ENCODE results near the gene P2RY8. TPM values are rescaled to one million over a fixed set of nuclear protein-coding genes. Genes with fewer than 3 reads are reported as not detected.
A peak's percentile ranks its signal among the peaks of the same experiment; 100 is the strongest.

P2RY8 gene
- total RNA-seq, 2 experiments from 2014 or later, result 139 TPM

- DNase-seq (peak in 1 of 14 experiments; percentile 11), ATAC-seq (ENCODE audit: poor library complexity) (no peak)
- Mint-ChIP-seq H3K4me3 (no peak overlapping the region), H3K9me3 (peaks cover 2% of the 10 kb centered on the region), H3K27me3 (no peaks in the 10 kb centered on the region), H3K27ac (no peak overlapping the region), H3K36me3 (ENCODE audit: low read depth) (peaks cover 79% of the 10 kb centered on the region), H3K4me1 (ENCODE audit: low read depth) (no peaks in the 10 kb centered on the region)
- Histone ChIP-seq H3K4me3 (ENCODE audit: low read length) (no peak overlapping the region), H3K9me3 (ENCODE audit: control insufficient read depth in 1 of 2, insufficient read depth in 1 of 2, low read length in 2 of 2) (peaks cover 0 to 60% of the 10 kb centered on the region in 2 experiments), H3K4me1 (ENCODE audit: insufficient read depth, low read length) (no peaks in the 10 kb centered on the region), H3K27ac (ENCODE audit: low read depth in 1 of 2, low read length in 2 of 2) (no peak overlapping the region), H3K36me3 (ENCODE audit: insufficient read depth, low read length) (peaks cover 30% of the 10 kb centered on the region), H3K27me3 (ENCODE audit: control insufficient read depth in 1 of 2, insufficient read depth in 2 of 2, low read length in 2 of 2) (no peaks in the 10 kb centered on the region)
- ChIA-PET POLR2A (no interaction called here), CTCF (no interaction called here)
- intact Hi-C loops (cut with DNase I, micrococcal nuclease), result no loop called here
- no peak for TF ChIP-seq CTCF (IDR thresholded peaks at IDR 0.05)
These were observed 96.5 kb downstream of the P2RY8 start for GRCh38 chrX:1440506-1440905.

- Mint-ChIP-seq H3K36me3 (ENCODE audit: low read depth) (peaks cover 67% of the 10 kb centered on the region), H3K4me3 (no peak overlapping the region), H3K9me3 (no peaks in the 10 kb centered on the region), H3K27ac (no peak overlapping the region), H3K4me1 (ENCODE audit: low read depth) (no peaks in the 10 kb centered on the region), H3K27me3 (no peaks in the 10 kb centered on the region)
- H3K9me3 ChIP-seq (ENCODE audit: control insufficient read depth in 1 of 2, insufficient read depth in 1 of 2, low read length in 2 of 2), result peaks cover 0 to 26% of the 10 kb centered on the region in 2 experiments
- ChIA-PET POLR2A (no interaction called here), CTCF (no interaction called here)
- no peak for DNase-seq
- intact Hi-C loops (cut with DNase I, micrococcal nuclease), result no loop called here
- no peak for ATAC-seq (ENCODE audit: poor library complexity)
- no peaks in the 10 kb centered on the region for H3K27me3 ChIP-seq (ENCODE audit: control insufficient read depth in 1 of 2, insufficient read depth in 2 of 2, low read length in 2 of 2)
- TF ChIP-seq CTCF (IDR thresholded peaks at IDR 0.05), result no peak
- peaks cover 29% of the 10 kb centered on the region for H3K36me3 ChIP-seq (ENCODE audit: insufficient read depth, low read length)
- H3K27ac ChIP-seq (ENCODE audit: low read depth in 1 of 2, low read length in 2 of 2), result no peak overlapping the region
- H3K4me1 ChIP-seq (ENCODE audit: insufficient read depth, low read length), result no peaks in the 10 kb centered on the region
- H3K4me3 ChIP-seq (ENCODE audit: low read length), result no peak overlapping the region
These were observed 101.6 kb downstream of the P2RY8 start for GRCh38 chrX:1435241-1435895.

GRCh38 chrX:1434871-1435240 lies 102.1 kb downstream of the P2RY8 start:
- H3K27me3 ChIP-seq (ENCODE audit: control insufficient read depth in 1 of 2, insufficient read depth in 2 of 2, low read length in 2 of 2), result no peaks in the 10 kb centered on the region
- H3K4me3 ChIP-seq (ENCODE audit: low read length), result no peak overlapping the region
- no peak overlapping the region for H3K27ac Mint-ChIP-seq
- H3K4me3 Mint-ChIP-seq, result no peak overlapping the region
- DNase-seq (no peak), ATAC-seq (ENCODE audit: poor library complexity) (no peak)
- no peaks in the 10 kb centered on the region for H3K4me1 ChIP-seq (ENCODE audit: insufficient read depth, low read length)
- no peaks in the 10 kb centered on the region for H3K9me3 Mint-ChIP-seq
- H3K27ac ChIP-seq (ENCODE audit: low read depth in 1 of 2, low read length in 2 of 2), result no peak overlapping the region
- peaks cover 67% of the 10 kb centered on the region for H3K36me3 Mint-ChIP-seq (ENCODE audit: low read depth)
- ChIA-PET POLR2A (no interaction called here), CTCF (no interaction called here)
- H3K36me3 ChIP-seq (ENCODE audit: insufficient read depth, low read length), result peaks cover 29% of the 10 kb centered on the region
- intact Hi-C loops (cut with DNase I, micrococcal nuclease), result no loop called here
- no peaks in the 10 kb centered on the region for H3K4me1 Mint-ChIP-seq (ENCODE audit: low read depth)
- H3K27me3 Mint-ChIP-seq, result no peaks in the 10 kb centered on the region
- peaks cover 0 to 22% of the 10 kb centered on the region in 2 experiments for H3K9me3 ChIP-seq (ENCODE audit: control insufficient read depth in 1 of 2, insufficient read depth in 1 of 2, low read length in 2 of 2)
- TF ChIP-seq CTCF (IDR thresholded peaks at IDR 0.05), result no peak
